Stomach (tissue), 9 donors: ENCODE results near the gene ACTL10. TPM values are rescaled to one million over a fixed set of nuclear protein-coding genes. Genes with fewer than 3 reads are reported as not detected.

Experiments used
- DNase-seq, 2 donors: peaks; one replicate each; pipeline versions ENCODE4 v3.0.0 to v3.0.0-alpha.2; 2013 to 2019
- H3K27ac ChIP-seq, 5 donors: fragments of 200-600 bp in 4 of 5; sonication (generic) in 4 of 5; one replicate each; pipeline ENCODE4 v1.5.1; 2013 to 2019; ENCODE audit warnings: mild to moderate bottlenecking in 1 of 5, moderate library complexity in 1 of 5
- H3K27me3 ChIP-seq, 3 donors: fragments of 200-600 bp; sonication (generic); one replicate each; pipeline ENCODE4 v1.5.1; 2017 to 2019; ENCODE audit warnings: mixed run types in 1 of 3
- H3K36me3 ChIP-seq, 4 donors: fragments of 200-600 bp; sonication (generic); 1 replicate in 3 of 4; 2 replicates in 1 of 4; pipeline ENCODE4 v1.5.1; 2016 to 2019
- H3K4me1 ChIP-seq, 4 donors: fragments of 200-600 bp; sonication (generic); one replicate each; pipeline ENCODE4 v1.5.1; 2016 to 2019
- H3K4me3 ChIP-seq, 4 donors: fragments of 200-600 bp; sonication (generic) in 3 of 4; one replicate each; pipeline ENCODE4 v1.5.1; 2016 to 2019; ENCODE audit warnings: mild to moderate bottlenecking in 1 of 4
- H3K9me3 ChIP-seq, 4 donors: fragments of 200-600 bp; sonication (generic); one replicate each; pipeline ENCODE4 v1.5.1; 2016 to 2019
- CTCF ChIP-seq, 7 experiments: fragments of 450-650 bp in 4 of 7; fragments of 200-600 bp in 3 of 7; sonication (generic) in 3 of 7; IDR thresholded peaks; one replicate each; pipeline ENCODE4 v1.5.1; 2016 to 2019; ENCODE audit warnings: antibody characterized with exemption in 7 of 7, control low read depth in 2 of 7, mild to moderate bottlenecking in 1 of 7
- EP300 ChIP-seq: sonication (generic); formaldehyde crosslinking; IDR thresholded peaks from one replicate; pipeline ENCODE4 v1.6.1; 2017; ENCODE audit warnings: antibody characterized with exemption
- POLR2A ChIP-seq, 4 donors: fragments of 450-650 bp; IDR thresholded peaks; one replicate each; pipeline ENCODE4 v1.6.1; 2016; ENCODE audit warnings: antibody characterized with exemption in 4 of 4, control low read depth in 2 of 4, mild to moderate bottlenecking in 1 of 4, moderate library complexity in 1 of 4
- POLR2AphosphoS5 ChIP-seq, 3 donors: sonication (generic); formaldehyde crosslinking; IDR thresholded peaks; one replicate each; pipeline ENCODE4 v1.6.1; 2016; ENCODE audit warnings: antibody characterized with exemption in 3 of 3
- WGBS, 5 donors: extraction: QIAGEN DNeasy Blood & Tissue Kit in 3 of 5; methylation state at CpG; one replicate each; pipeline versions ENCODE4 v1.1.5 to v1.1.7; 2013 to 2018; 5-methylcytosine and 5-hydroxymethylcytosine counted together
- intact Hi-C: fragments of 100-400 bp; cut with DNase I; formaldehyde crosslinking; loops from one replicate; pipeline ENCODE4 v1.15.1; 2023; ENCODE audit warnings: low total_unique reads
- polyA plus RNA-seq, 3 donors: library from polyadenylated mRNA; stranded (reverse); fragments of 200-250 nt; gene quantifications; one replicate each; pipeline ENCODE4 v1.2.3, GENCODE V29; 2013
- total RNA-seq, 5 donors: library from RNA; depleted of rRNA; stranded (reverse); fragments of >200 nt; gene quantifications; one replicate each; pipeline versions ENCODE4 v1.1.0 to v1.2.3, GENCODE V29; 2014 to 2016
- donor health status: healthy with polysubstance abuse.
- donor health status: Bipolar disorder and iron deficiency.
- donor health status: healthy.

The ACTL10 gene
- total and polyA plus RNA-seq, 8 donors = 1.1 to 12.3 (median 1.4) TPM; not detected in 1

DNA sequence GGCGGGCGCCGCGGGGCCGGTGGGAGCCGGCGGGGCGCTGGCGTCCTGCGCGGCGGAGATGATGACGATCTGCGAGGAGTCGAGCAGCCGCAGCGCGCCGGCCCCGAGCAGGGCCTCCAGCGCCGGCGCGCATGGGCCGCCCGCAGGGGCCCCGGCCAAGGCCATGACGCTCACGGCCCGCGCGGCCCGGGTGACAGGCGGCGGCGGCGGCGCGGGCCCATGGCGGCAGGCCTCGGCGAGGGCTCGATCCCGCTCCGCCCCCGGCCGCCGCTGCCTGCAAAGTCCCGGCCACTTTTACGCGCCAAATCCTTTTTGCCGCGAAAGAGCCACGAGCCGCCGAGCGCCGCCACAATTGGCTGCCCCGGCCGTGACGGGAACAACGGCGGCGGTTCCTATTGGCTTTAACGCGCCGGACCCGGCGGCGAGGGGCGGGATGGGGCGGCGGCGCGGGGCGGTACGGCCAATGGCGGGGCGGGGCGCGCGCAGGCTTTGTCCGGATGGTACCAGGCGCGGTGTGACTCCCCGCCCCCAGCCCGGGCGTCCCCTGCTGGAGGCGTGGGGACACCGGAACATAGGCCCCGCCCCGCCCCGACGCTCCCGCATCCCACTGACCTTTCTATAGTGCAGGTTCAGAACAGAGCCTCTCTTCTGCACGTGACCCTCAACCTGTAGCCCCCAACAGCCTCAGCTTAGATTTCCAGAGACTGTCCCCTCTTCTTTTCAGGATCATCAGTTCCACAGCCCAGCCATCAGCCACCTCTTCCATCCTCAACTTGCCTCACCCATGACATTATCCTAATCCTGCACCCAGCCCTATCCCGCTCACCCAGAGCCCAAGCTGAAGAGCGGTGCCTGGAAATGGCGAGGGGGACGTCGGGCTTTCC lies 19.6 kb downstream of the ACTL10 start, which contains the start of gene E2F1:
TSS of gene E2F1 (minus strand) at position 286 of the 884 bp plus-strand sequence. CDS start at position 165, 121 bp downstream.
- TF ChIP-seq CTCF (IDR thresholded peaks at IDR 0.05) (peak in 5 of 7 experiments; percentile 11 to 73 (median 26)), EP300 (no peak), POLR2A (IDR thresholded peaks at IDR 0.05) (no peak), POLR2AphosphoS5 (IDR thresholded peaks at IDR 0.05) (peak in 1 of 3 donors; percentile 40)
- Histone ChIP-seq H3K27me3 (no peaks in the 10 kb centered on the region), H3K4me1 (peaks cover 12 to 33% (median 23%) of the 10 kb centered on the region in 4 donors), H3K9me3 (no peaks in the 10 kb centered on the region), H3K27ac (peak within 1 kb of the TSS; percentile 47 to 84 (median 59)), H3K4me3 (peak within 1 kb of the TSS; percentile 44 to 57 (median 48)), H3K36me3 (no peaks in the 10 kb centered on the region)
- peak; percentile 98 for DNase-seq
- intact Hi-C loops = no loop called here
- WGBS, 5 donors = 2 to 7% (median 3%) methylated on average over 29 to 99 of the region's 101 CpGs

- Histone ChIP-seq H3K27me3 (no peaks in the 10 kb centered on the region), H3K9me3 (no peaks in the 10 kb centered on the region), H3K36me3 (no peaks in the 10 kb centered on the region), H3K4me1 (peaks cover 12 to 33% (median 23%) of the 10 kb centered on the region in 4 donors), H3K27ac (peak overlapping the region in 4 of 5 donors; percentile 51 to 84 (median 70)), H3K4me3 (peak overlapping the region; percentile 44 to 57 (median 48))
- 78 to 82% (median 79%) methylated on average over 14 of the region's 14 CpGs for WGBS, 5 donors
- DNase-seq = no peak
- intact Hi-C loops = no loop called here
- TF ChIP-seq CTCF (IDR thresholded peaks at IDR 0.05) (no peak), POLR2AphosphoS5 (IDR thresholded peaks at IDR 0.05) (no peak)
Observed at GRCh38 chr20:33686984-33687366, 20.2 kb downstream of the ACTL10 start.

GRCh38 chr20:33687370-33687915 lies 20.7 kb downstream of the ACTL10 start:
- WGBS, 5 donors = 76 to 87% (median 82%) methylated on average over 8 of the region's 8 CpGs
- no peak for DNase-seq
- no peaks in the 10 kb centered on the region for H3K36me3 ChIP-seq
- TF ChIP-seq POLR2A (IDR thresholded peaks at IDR 0.05) (no peak), POLR2AphosphoS5 (IDR thresholded peaks at IDR 0.05) (no peak), EP300 (no peak), CTCF (IDR thresholded peaks at IDR 0.05) (no peak)
- no peaks in the 10 kb centered on the region for H3K27me3 ChIP-seq
- H3K4me3 ChIP-seq = no peak overlapping the region
- peaks cover 12 to 33% (median 23%) of the 10 kb centered on the region in 4 donors for H3K4me1 ChIP-seq
- peak overlapping the region in 2 of 5 donors; percentile 59 to 80 for H3K27ac ChIP-seq
- intact Hi-C loops = no loop called here
- no peaks in the 10 kb centered on the region for H3K9me3 ChIP-seq

- intact Hi-C loops = no loop called here
- no peak overlapping the region for H3K4me3 ChIP-seq
- DNase-seq = no peak
- no peak for TF ChIP-seq CTCF (IDR thresholded peaks at IDR 0.05)
- TF ChIP-seq POLR2AphosphoS5 (IDR thresholded peaks at IDR 0.05) = no peak
- TF ChIP-seq POLR2A (IDR thresholded peaks at IDR 0.05) = no peak
- TF ChIP-seq EP300 = no peak
- no peaks in the 10 kb centered on the region for H3K27me3 ChIP-seq
- peak overlapping the region in 1 of 5 donors; percentile 49 for H3K27ac ChIP-seq
- peaks cover 12 to 33% (median 23%) of the 10 kb centered on the region in 4 donors for H3K4me1 ChIP-seq
- no peaks in the 10 kb centered on the region for H3K36me3 ChIP-seq
- H3K9me3 ChIP-seq = no peaks in the 10 kb centered on the region
- WGBS, 5 donors = 70 to 84% (median 75%) methylated on average over 3 of the region's 3 CpGs
Observed at GRCh38 chr20:33687993-33688937, 21.5 kb downstream of the ACTL10 start.
